SU-DHL-6 (cell line): ENCODE measurements around the gene TADA2A.

Experiments
- H2AFZ ChIP-seq: fragments of 200-600 bp; sonication (generic); 2 replicates; pipeline ENCODE4 v1.6.1; 2014; ENCODE audit warnings: low read depth, mild to moderate bottlenecking, moderate library complexity, mixed read lengths, antibody characterized with exemption, low read length; ENCODE audit not compliant: severe bottlenecking
- H3F3A ChIP-seq: fragments of 200-600 bp; shearing (Covaris generic); 2 replicates; pipeline ENCODE4 v1.6.0; 2016; ENCODE audit warnings: antibody characterized with exemption, mild to moderate bottlenecking; ENCODE audit not compliant: insufficient read depth
- H3K27ac ChIP-seq: fragments of 200-600 bp; sonication (generic); 2 replicates; pipeline ENCODE4 v1.5.1; 2016; ENCODE audit warnings: low read depth, mild to moderate bottlenecking, low read length, moderate library complexity, mixed read lengths
- H3K27me3 ChIP-seq: fragments of 200-600 bp; sonication (generic), shearing (Covaris generic); 2 replicates; pipeline ENCODE4 v1.6.0; 2014; ENCODE audit warnings: mild to moderate bottlenecking, low read length
- H3K36me3 ChIP-seq: fragments of 200-600 bp; sonication (generic); 2 replicates; pipeline ENCODE4 v1.6.1; 2014; ENCODE audit warnings: mild to moderate bottlenecking, low read length, mixed read lengths
- H3K4me2 ChIP-seq: fragments of 300-600, 200-600 bp; shearing (Covaris generic), sonication (generic); 2 replicates; pipeline ENCODE4 v1.6.0; 2014; ENCODE audit warnings: low read length, low read depth, mild to moderate bottlenecking; ENCODE audit not compliant: poor library complexity, severe bottlenecking
- H3K4me3 ChIP-seq: fragments of 200-600 bp; sonication (generic); 2 replicates; pipeline ENCODE4 v1.5.1; 2014; ENCODE audit warnings: antibody characterized with exemption, low read length, mild to moderate bottlenecking, mixed read lengths; ENCODE audit not compliant: insufficient read depth, poor library complexity, severe bottlenecking
- H3K79me2 ChIP-seq: fragments of 200-600 bp; sonication (generic); 2 replicates; pipeline ENCODE4 v1.6.1; 2014; ENCODE audit warnings: mild to moderate bottlenecking, low read length, moderate library complexity; ENCODE audit not compliant: insufficient read depth
- H3K9ac ChIP-seq: fragments of 200-600 bp; sonication (generic); 2 replicates; pipeline ENCODE4 v1.7.0; 2014; ENCODE audit warnings: mild to moderate bottlenecking, low read length
- H3K9me2 ChIP-seq: fragments of 200-600 bp; sonication (generic); replicated peaks from 2 replicates; pipeline ENCODE4 v1.6.1; 2014; ENCODE audit warnings: low read length; ENCODE audit not compliant: insufficient read depth
- H3K9me3 ChIP-seq: fragments of 200-600 bp; sonication (generic); 2 replicates; pipeline ENCODE4 v1.6.1; 2014; ENCODE audit warnings: low read length, mixed read lengths; ENCODE audit not compliant: insufficient read depth
- H4K20me1 ChIP-seq: fragments of 200-600 bp; sonication (generic); 2 replicates; pipeline ENCODE4 v1.6.1; 2014; ENCODE audit warnings: low read depth, mild to moderate bottlenecking, antibody characterized with exemption, low read length, moderate library complexity, mixed read lengths
- CTCF ChIP-seq: fragments of 200-600 bp; sonication (generic); IDR thresholded peaks from one replicate; pipeline ENCODE4 v1.5.1; 2017; ENCODE audit warnings: antibody characterized with exemption, mild to moderate bottlenecking, low read length, moderate library complexity; ENCODE audit not compliant: insufficient read depth, poor library complexity, severe bottlenecking
- EZH2phosphoT487 ChIP-seq: fragments of 200-600 bp; sonication (generic), shearing (Covaris generic); conservative IDR thresholded peaks from 2 replicates; pipeline ENCODE4 v1.6.1; 2018; ENCODE audit warnings: mild to moderate bottlenecking, antibody characterized with exemption, low read length, moderate library complexity, mixed read lengths

TADA2A gene

GRCh38 chr17:37375706-37376105 is 31.0 kb upstream of the TADA2A start, which contains the start of gene C17orf78:
Gene C17orf78 (plus strand): TSS chr17:37375985. CDS start chr17:37376093, 108 bp downstream.
- Histone ChIP-seq H3K4me3 (no peak within 1 kb of the TSS), H2AFZ (no peak within 1 kb of the TSS), H3K4me2 (no peak within 1 kb of the TSS), H3K9me2 (no peaks in the 10 kb centered on the region), H3K9me3 (no peaks in the 10 kb centered on the region), H3K79me2 (no peaks in the 10 kb centered on the region), H3K27me3 (no peaks in the 10 kb centered on the region), H3F3A (no peaks in the 10 kb centered on the region), H4K20me1 (no peaks in the 10 kb centered on the region), H3K27ac (no peak within 1 kb of the TSS), H3K36me3 (no peaks in the 10 kb centered on the region), H3K9ac (no peak within 1 kb of the TSS)
- no peak for TF ChIP-seq CTCF
- TF ChIP-seq EZH2phosphoT487: no peak

- Histone ChIP-seq H3K27ac (no peak overlapping the region), H3K36me3 (no peaks in the 10 kb centered on the region), H3F3A (no peaks in the 10 kb centered on the region), H3K4me3 (no peak overlapping the region), H4K20me1 (no peaks in the 10 kb centered on the region), H3K4me2 (no peak overlapping the region), H3K9me3 (no peaks in the 10 kb centered on the region), H3K27me3 (no peaks in the 10 kb centered on the region), H3K9ac (no peak overlapping the region), H2AFZ (no peak overlapping the region), H3K79me2 (no peaks in the 10 kb centered on the region), H3K9me2 (no peaks in the 10 kb centered on the region)
- TF ChIP-seq EZH2phosphoT487 (no peak), CTCF (no peak)
These were observed 24.6 kb upstream of the TADA2A start for GRCh38 chr17:37382056-37382455.

GRCh38 chr17:37384560-37385149 is 22.0 kb upstream of the TADA2A start:
- Histone ChIP-seq H3K4me2 (no peak overlapping the region), H2AFZ (no peak overlapping the region), H4K20me1 (no peaks in the 10 kb centered on the region), H3K9me2 (no peaks in the 10 kb centered on the region), H3K27ac (no peak overlapping the region), H3K9ac (no peak overlapping the region), H3K9me3 (no peaks in the 10 kb centered on the region), H3K27me3 (no peaks in the 10 kb centered on the region), H3K79me2 (no peaks in the 10 kb centered on the region), H3K4me3 (no peak overlapping the region), H3F3A (no peaks in the 10 kb centered on the region), H3K36me3 (no peaks in the 10 kb centered on the region)
- TF ChIP-seq EZH2phosphoT487 (no peak), CTCF (no peak)
